GM19468 (cell line): ENCODE measurements around the gene FHOD3.
"Not testable (repeated sequence)": the region's sequence is repeated elsewhere in the genome, so short reads cannot be mapped to it uniquely, and the experiment has no call there.

Source experiments
- ATAC-seq: cut with Tn5 transposase; IDR thresholded peaks from one replicate; pipeline ENCODE4 v1.9.1; 2021; ENCODE audit warnings: mild to moderate bottlenecking, moderate library complexity, moderate number of reproducible peaks; ENCODE audit not compliant: unreplicated experiment; ENCODE audit errors: extremely low read depth

FHOD3 gene

GRCh38 chr18:36711014-36711725, 413.7 kb downstream of the FHOD3 start:
- no peak for ATAC-seq

GRCh38 chr18:36711813-36712444, 414.4 kb downstream of the FHOD3 start:
- no peak for ATAC-seq

GRCh38 chr18:36714476-36714875, 417.0 kb downstream of the FHOD3 start:
- ATAC-seq, result no peak

DNA sequence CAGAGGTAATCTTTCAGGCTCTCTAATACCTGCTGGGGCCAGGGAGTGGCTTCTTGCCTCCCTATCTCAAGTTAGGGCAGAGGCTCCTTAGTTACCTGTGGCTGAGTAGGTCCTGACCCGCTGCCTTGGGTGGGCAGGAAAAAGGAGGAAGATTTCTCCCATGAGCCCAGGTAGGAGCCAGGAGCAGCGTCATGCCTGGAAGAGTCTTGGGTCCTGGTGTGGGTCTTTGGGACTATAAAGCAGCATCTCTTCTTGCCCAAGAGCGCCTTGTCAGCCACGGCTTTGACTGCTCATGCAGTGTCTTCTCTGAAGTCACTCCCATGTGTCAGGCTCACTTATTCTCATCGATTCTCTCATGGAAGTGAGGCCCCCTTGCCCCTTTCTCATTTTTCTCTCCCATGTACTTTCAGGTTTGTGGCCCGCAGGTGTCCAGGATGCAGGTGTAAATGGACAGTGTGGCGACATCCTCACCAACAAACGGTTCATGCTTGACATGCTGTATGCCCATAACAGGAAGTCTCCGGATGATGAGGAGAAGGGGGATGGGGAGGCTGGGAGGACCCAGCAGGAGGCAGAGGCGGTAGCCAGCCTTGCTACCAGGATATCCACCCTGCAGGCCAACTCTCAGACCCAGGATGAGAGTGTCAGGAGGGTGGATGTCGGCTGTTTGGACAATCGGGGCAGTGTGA, 420.1 kb downstream of the FHOD3 start:
- ATAC-seq, result no peak

DNA sequence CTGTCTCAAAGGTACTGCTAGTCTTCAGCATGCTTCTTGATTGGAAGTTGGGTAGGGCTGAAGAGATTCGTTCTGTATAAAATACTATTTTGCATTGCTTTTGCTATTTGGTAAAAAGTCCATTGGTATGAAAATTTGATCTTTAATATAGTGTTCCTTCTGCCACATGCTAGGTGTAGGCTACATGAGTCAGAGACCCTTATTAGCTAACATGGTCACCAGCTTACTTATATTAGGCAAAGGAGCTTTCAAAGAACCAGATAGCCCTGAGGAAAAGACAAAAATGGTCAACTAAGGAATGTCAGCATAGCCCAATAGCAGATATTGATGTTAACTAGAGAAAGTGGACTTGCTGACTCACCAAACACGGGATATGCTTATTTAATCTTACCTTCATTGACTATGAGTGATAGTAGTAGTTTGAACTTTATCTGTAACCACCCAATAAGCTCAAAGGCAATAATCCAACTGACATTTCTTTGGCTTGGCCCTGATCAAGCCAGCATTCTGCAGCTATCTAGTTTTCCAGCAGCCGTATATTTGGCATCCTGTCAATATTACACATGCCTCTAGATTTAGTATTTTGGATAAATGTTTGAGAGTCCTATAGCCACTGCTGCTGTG, 421.3 kb downstream of the FHOD3 start:
- no peak for ATAC-seq

GRCh38 chr18:36719630-36720029, 422.1 kb downstream of the FHOD3 start:
- ATAC-seq, result no peak

DNA sequence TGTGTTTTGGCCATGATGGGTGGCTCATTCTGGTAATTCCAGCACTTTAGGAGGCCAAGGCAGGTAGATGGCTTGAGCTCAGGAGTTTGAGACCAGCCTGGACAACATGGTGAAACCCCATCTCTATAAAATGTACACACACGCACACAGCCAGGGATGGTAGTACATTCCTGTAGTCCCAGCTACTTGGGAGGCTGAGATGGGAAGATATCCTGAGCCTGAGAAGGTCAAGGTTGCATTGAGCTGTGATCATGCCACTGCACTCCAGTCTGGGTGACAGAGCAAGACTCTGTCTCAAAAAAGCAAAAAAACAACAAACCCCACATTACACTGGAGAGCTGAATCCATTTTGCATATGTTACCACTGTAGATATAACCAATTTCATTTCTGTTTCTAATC, 423.8 kb downstream of the FHOD3 start:
- not testable (repeated sequence) for ATAC-seq

GRCh38 chr18:36724169-36724568, 426.7 kb downstream of the FHOD3 start:
- no peak for ATAC-seq

DNA sequence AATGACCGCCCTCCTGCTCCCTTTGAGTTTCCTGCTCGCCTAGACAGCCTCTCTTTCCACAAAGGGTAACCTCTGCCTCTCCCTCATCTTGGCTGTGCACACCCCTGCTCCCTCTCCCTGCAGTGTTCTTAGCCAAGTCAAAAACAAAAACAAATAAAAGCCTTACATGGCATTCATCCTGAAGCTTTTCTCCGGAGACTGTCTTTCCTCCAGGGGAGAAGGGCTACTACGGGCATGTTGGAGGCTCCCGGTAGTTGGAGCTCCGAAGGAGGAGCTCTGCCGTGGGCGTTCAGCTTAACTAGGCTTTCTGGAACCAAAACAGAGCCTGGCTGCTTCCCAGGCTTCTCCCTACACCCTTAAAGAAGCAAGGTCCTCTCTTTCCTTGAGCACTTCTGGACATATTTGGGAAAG, 427.1 kb downstream of the FHOD3 start:
- no peak for ATAC-seq

GRCh38 chr18:36728345-36728744, 430.8 kb downstream of the FHOD3 start:
- ATAC-seq, result no peak

- ATAC-seq, result no peak
Measured at GRCh38 chr18:36729197-36729596, 431.7 kb downstream of the FHOD3 start.

- no peak for ATAC-seq
Measured at GRCh38 chr18:36732264-36732663, 434.8 kb downstream of the FHOD3 start.

DNA sequence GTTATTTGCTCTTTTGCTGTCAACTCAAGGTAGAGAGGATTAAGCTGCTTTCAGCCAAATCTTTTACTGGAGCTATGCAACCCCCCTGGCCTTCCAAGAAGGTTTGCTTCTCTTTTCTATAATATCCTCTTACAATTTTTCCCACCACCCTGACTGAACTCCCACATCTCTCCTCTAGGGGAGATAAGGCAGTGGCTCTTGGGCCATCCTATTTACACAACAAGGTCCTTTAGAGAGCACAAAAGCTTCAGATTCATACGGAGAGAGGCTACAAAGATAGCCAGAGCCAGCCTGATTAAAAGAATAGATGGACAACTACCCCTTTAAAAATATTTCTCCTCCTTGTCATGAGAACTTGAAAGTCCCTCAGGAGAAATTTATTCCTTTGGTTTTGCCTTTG, 435.6 kb downstream of the FHOD3 start:
- ATAC-seq, result no peak

DNA sequence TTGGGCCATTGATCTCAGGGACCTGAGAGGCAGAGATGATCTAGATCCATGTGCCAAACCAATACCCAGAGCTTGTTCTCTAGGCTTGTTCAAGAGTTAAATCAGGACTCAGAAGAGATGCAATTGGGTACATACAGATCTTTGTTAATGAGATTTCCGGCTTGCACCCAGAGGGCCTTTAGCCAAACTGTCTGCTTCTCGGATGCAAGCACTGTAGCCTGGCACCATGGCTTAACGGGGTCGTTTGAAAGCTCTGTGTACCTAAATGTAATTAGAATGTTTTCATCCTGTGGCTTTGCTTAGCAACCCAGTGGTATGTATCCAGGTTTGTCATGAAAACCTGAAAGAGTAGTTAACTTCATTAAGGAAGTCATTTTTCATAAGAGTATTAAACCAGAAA, 437.1 kb downstream of the FHOD3 start:
- no peak for ATAC-seq

- ATAC-seq, result no peak
Measured at GRCh38 chr18:36735130-36735529, 437.6 kb downstream of the FHOD3 start.

- no peak for ATAC-seq
Measured at GRCh38 chr18:36736094-36736493, 438.6 kb downstream of the FHOD3 start.

DNA sequence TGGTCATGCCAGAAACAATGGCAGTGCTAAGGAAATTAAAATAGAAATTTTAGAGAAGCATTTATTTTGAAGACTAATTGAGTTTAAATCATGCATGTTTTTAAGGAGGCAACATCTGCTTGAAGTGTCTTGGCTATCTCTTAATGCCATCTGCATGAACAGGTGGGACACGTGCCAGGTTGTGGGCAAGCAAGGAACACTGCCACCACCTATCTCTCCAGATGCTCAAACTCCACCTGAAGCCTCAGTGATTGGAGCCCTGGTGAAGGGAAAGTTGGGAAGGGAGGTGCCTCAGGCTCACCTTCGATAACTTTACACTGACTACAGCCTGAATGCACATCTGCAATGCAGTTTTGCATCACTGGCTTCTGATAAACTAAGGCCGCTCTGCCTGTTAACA, 439.8 kb downstream of the FHOD3 start:
- ATAC-seq, result no peak

GRCh38 chr18:36744261-36744876, 446.9 kb downstream of the FHOD3 start:
- no peak for ATAC-seq

DNA sequence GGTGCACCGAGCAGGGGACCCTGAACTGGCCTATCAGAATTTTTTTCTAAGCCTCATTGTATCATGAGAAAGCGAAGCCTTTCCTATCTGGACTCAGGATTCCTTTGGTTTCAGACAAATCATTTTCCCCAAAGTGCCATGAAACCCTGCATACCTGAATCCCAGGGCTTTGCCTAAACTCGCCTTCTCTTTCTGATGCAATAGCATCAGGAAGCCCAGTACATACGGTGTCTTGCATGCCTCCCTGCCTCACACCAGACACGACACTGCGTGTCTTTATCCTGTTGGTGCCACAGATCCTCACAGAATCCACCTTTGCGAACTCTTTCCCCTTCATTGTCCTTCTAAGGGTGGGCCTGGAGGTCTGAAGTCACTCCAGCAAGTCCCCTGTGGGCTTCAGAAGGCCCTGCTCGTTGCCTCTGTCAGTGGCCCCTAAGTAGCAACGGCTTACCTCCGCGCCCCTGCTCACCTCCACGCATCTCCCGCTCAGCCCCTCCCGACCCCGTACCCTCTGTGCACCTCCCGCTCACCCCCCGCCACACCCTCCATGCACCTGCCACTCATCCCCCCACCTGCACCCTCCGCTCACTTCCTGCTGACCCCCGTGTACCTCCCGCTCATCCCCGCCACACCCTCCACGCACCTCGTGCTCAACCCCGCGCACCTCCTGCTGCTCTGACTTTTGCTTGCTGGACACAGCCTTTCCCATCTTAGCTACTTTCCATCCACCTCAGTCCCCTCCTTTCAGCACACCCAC, 447.9 kb downstream of the FHOD3 start:
- no peak for ATAC-seq
